HL-60 (cell line): ENCODE data around the gene TSHZ2.

ENCODE experiments used
- CTCF ChIP-seq: IDR thresholded peaks from one replicate; pipeline ENCODE4 v1.5.1; 2011; ENCODE audit warnings: low read length, control low read depth, inconsistent platforms; ENCODE audit not compliant: insufficient read depth
- GABPA ChIP-seq: IDR thresholded peaks from 2 replicates; pipeline ENCODE4 v1.6.1; 2012; ENCODE audit warnings: low read depth
- POLR2AphosphoS5 ChIP-seq: IDR thresholded peaks from 2 replicates; pipeline ENCODE4 v1.6.1; 2012; ENCODE audit warnings: low read depth
- REST ChIP-seq: IDR thresholded peaks from 2 replicates; pipeline ENCODE4 v1.6.1; 2012; ENCODE audit warnings: low read depth; ENCODE audit not compliant: insufficient replicate concordance

GRCh38 chr20:53466279-53466678 lies 494.1 kb downstream of the TSHZ2 start:
- no peak for TF ChIP-seq CTCF
- TF ChIP-seq POLR2AphosphoS5: no peak
- TF ChIP-seq REST: no peak
- TF ChIP-seq GABPA: no peak
